ENCODE results near the gene ANKHD1. TPM values are rescaled to one million over a fixed set of nuclear protein-coding genes. Genes with fewer than 3 reads are reported as not detected.
A peak's percentile ranks its signal among the peaks of the same experiment; 100 is the strongest.

The ANKHD1 gene
- total RNA-seq, 1 donor from 2014 or later: 77.1 TPM

GRCh38 chr5:140358738-140359310 lies 42.8 kb upstream of the ANKHD1 start:
- no peak overlapping the region for H3K4me3 ChIP-seq (ENCODE audit: low read depth, low read length)
- DNase-seq (ENCODE audit: low read depth) (no peak), FAIRE-seq (no peak)
- peaks cover 1% of the 10 kb centered on the region for H3K27me3 ChIP-seq (ENCODE audit: control insufficient read depth, insufficient read depth, low read length)
- no peaks in the 10 kb centered on the region for H3K36me3 ChIP-seq (ENCODE audit: control insufficient read depth, insufficient read depth, low read length)
- TF ChIP-seq CTCF (IDR thresholded peaks at IDR 0.05; ENCODE audit: insufficient read depth, low read length, severe bottlenecking): peak; percentile 48

DNA sequence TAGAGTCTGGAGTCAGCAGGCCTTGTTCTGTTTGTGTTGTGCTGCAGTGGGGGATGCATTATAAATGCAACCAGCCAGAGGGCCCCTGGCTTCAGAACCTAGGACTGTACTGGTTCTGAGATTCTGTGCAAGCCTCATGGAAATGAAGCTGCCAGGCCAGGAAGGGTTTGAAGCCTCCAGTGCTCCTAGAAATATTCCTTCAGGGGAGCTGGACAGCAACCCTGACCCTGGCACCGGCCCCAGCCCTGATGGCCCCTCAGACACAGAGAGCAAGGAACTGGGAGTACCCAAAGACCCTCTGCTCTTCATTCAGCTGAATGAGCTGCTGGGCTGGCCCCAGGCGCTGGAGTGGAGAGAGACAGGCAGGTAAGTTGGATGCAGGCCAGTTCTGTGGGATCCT lies 41.5 kb upstream of the ANKHD1 start, which contains the start of gene SLC4A9:
Gene SLC4A9, plus strand, starts transcription at position 94 of the 400 bp plus-strand sequence. Its CDS starts 43 bp downstream, at position 137.
- TF ChIP-seq CTCF (IDR thresholded peaks at IDR 0.05; ENCODE audit: insufficient read depth, low read length, severe bottlenecking): no peak
- DNase-seq (ENCODE audit: low read depth): no peak

GRCh38 chr5:140360681-140361479 lies 40.8 kb upstream of the ANKHD1 start:
- no peak for FAIRE-seq
- Histone ChIP-seq H3K4me3 (ENCODE audit: low read depth, low read length) (no peak overlapping the region), H3K36me3 (ENCODE audit: control insufficient read depth, insufficient read depth, low read length) (no peaks in the 10 kb centered on the region), H3K27me3 (ENCODE audit: control insufficient read depth, insufficient read depth, low read length) (no peaks in the 10 kb centered on the region)
- TF ChIP-seq CTCF (IDR thresholded peaks at IDR 0.05; ENCODE audit: insufficient read depth, low read length, severe bottlenecking): no peak
- DNase-seq (ENCODE audit: low read depth): no peak

More for the DNA sequence above, 41.5 kb upstream of the ANKHD1 start, which contains the start of gene SLC4A9:
- no peak for FAIRE-seq
- Histone ChIP-seq H3K27me3 (ENCODE audit: control insufficient read depth, insufficient read depth, low read length) (no peaks in the 10 kb centered on the region), H3K4me3 (ENCODE audit: low read depth, low read length) (no peak within 1 kb of the TSS), H3K36me3 (ENCODE audit: control insufficient read depth, insufficient read depth, low read length) (no peaks in the 10 kb centered on the region)

GRCh38 chr5:140361901-140362300 lies 39.7 kb upstream of the ANKHD1 start:
- no peak for TF ChIP-seq CTCF (IDR thresholded peaks at IDR 0.05; ENCODE audit: insufficient read depth, low read length, severe bottlenecking)
- Histone ChIP-seq H3K4me3 (ENCODE audit: low read depth, low read length) (no peak overlapping the region), H3K27me3 (ENCODE audit: control insufficient read depth, insufficient read depth, low read length) (no peaks in the 10 kb centered on the region), H3K36me3 (ENCODE audit: control insufficient read depth, insufficient read depth, low read length) (no peaks in the 10 kb centered on the region)
- DNase-seq (ENCODE audit: low read depth): no peak
- FAIRE-seq: no peak

DNA sequence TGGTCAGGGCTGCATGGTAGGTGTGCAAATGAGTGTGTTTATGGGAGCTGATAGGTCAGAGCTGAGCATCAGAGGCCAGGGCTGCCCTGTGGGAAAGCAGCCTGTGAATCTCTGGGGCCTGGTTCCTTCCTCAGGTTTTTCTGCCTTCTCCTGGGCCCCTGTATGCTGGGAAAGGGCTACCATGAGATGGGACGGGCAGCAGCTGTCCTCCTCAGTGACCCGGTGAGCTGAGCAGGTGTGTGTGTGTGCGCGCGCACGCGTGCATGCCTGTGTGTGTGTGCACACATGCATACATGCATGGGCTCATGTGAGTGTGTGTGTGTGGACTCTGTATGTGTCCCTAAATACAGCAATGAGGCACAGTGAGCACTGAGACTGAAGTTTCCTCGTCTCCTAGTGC lies 39.3 kb upstream of the ANKHD1 start:
- FAIRE-seq (peak; percentile 68), DNase-seq (ENCODE audit: low read depth) (no peak)
- Histone ChIP-seq H3K36me3 (ENCODE audit: control insufficient read depth, insufficient read depth, low read length) (no peaks in the 10 kb centered on the region), H3K27me3 (ENCODE audit: control insufficient read depth, insufficient read depth, low read length) (no peaks in the 10 kb centered on the region), H3K4me3 (ENCODE audit: low read depth, low read length) (no peak overlapping the region)
- TF ChIP-seq CTCF (IDR thresholded peaks at IDR 0.05; ENCODE audit: insufficient read depth, low read length, severe bottlenecking): no peak
